A549 (cell line): ENCODE data around the gene COLEC12. TPM values are rescaled to one million over a fixed set of nuclear protein-coding genes. Genes with fewer than 3 reads are reported as not detected.

Source experiments
- ATAC-seq, 2 experiments: fragments of 200-7000 bp in 1 of 2; fragments of >200 bp in 1 of 2; cut with Nextera tagmentation in 1 of 2; cut with Tn5 transposase in 1 of 2; 3 replicates each; pipeline versions ENCODE4 v1.8.0 to v1.9.1; 2018 to 2020; ENCODE audit warnings: mild to moderate bottlenecking in 1 of 2, moderate library complexity in 1 of 2
- CTCF ChIA-PET: fragments of 300-600 bp; sonication (Branson Sonifier 250); formaldehyde crosslinking; extraction: SDS; loops from one replicate; lab custom pipeline; 2021; ENCODE audit warnings: antibody characterized with exemption, inconsistent platforms; lab: Yijun Ruan, JAX
- POLR2A ChIA-PET: fragments of 350-600 bp; formaldehyde crosslinking; extraction: SDS; loops from one replicate; lab custom pipeline; 2021; ENCODE audit warnings: antibody characterized with exemption, inconsistent platforms; lab: Yijun Ruan, JAX
- DNase-seq, 2 experiments: peaks; one replicate each; pipeline versions ENCODE4 v3.0.0 to v3.0.0-alpha.2; 2011 to 2016; ENCODE audit warnings: low read depth in 1 of 2, low spot score in 1 of 2
- FAIRE-seq: peaks from 2 replicates; lab custom pipeline; 2011; peaks lifted over from hg19 to GRCh38; lab: Jason Lieb, UNC
- H3K27ac ChIP-seq, 2 experiments: fragments of >200 bp; sonication (Bioruptor Twin); formaldehyde crosslinking; 3 replicates each; pipeline ENCODE4 v1.5.1; 2016 to 2017
- H3K4me1 ChIP-seq: fragments of >200 bp; sonication (Bioruptor Twin); formaldehyde crosslinking; 3 replicates; pipeline ENCODE4 v1.6.1; 2016
- H3K4me2 ChIP-seq: fragments of >200 bp; sonication (Bioruptor Twin); formaldehyde crosslinking; 3 replicates; pipeline ENCODE4 v1.6.1; 2016
- H3K4me3 ChIP-seq: fragments of >200 bp; sonication (Bioruptor Twin); formaldehyde crosslinking; 3 replicates; pipeline ENCODE4 v1.5.1; 2016
- H3K9me3 ChIP-seq: fragments of >200 bp; sonication (Bioruptor Twin); formaldehyde crosslinking; 3 replicates; pipeline ENCODE4 v1.6.1; 2016
- BHLHE40 ChIP-seq: IDR thresholded peaks from 2 replicates; pipeline ENCODE4 v1.6.1; 2012; ENCODE audit warnings: low read depth, low read length, inconsistent platforms
- CBX2 ChIP-seq: fragments of 200-600 bp; sonication (generic); IDR thresholded peaks from 2 replicates; pipeline ENCODE4 v1.6.1; 2016; ENCODE audit warnings: low read depth, mild to moderate bottlenecking, borderline replicate concordance
- CHD2 ChIP-seq: fragments of 150-350 bp; IDR thresholded peaks from 2 replicates; pipeline ENCODE4 v1.6.1; 2014; ENCODE audit warnings: low read length; ENCODE audit not compliant: partially characterized antibody
- EHF ChIP-seq: fragments of 250-450 bp; sonication (Bioruptor Pico); IDR thresholded peaks from 2 replicates; pipeline ENCODE4 v1.5.0; 2020; ENCODE audit warnings: mild to moderate bottlenecking
- ELK1 ChIP-seq: fragments of 150-350 bp; IDR thresholded peaks from 2 replicates; pipeline ENCODE4 v1.6.1; 2014; ENCODE audit warnings: low read depth, mild to moderate bottlenecking, low read length
- FOSB ChIP-seq: fragments of 250-450 bp; sonication (Bioruptor Pico); IDR thresholded peaks from 2 replicates; pipeline ENCODE4 v1.5.0; 2020; ENCODE audit warnings: mild to moderate bottlenecking, moderate library complexity
- FOSL2 ChIP-seq, 2 experiments: fragments of 450-650 bp in 1 of 2; fragments of >200 bp in 1 of 2; sonication (Bioruptor Twin) in 1 of 2; formaldehyde crosslinking; IDR thresholded peaks; 2 replicates each; pipeline versions ENCODE4 v1.5.0 to v1.6.1; 2016 to 2020; ENCODE audit warnings: mild to moderate bottlenecking in 1 of 2, moderate library complexity in 1 of 2
- HDAC2 ChIP-seq: fragments of 200-600 bp; sonication (generic); IDR thresholded peaks from 2 replicates; pipeline ENCODE4 v1.6.1; 2016
- HEYL ChIP-seq: fragments of 250-450 bp; sonication (Bioruptor Pico); IDR thresholded peaks from 2 replicates; pipeline ENCODE4 v1.8.0; 2021; ENCODE audit warnings: mild to moderate bottlenecking, moderate library complexity
- HOXA7 ChIP-seq: fragments of 250-450 bp; sonication (Bioruptor Pico); IDR thresholded peaks from 2 replicates; pipeline ENCODE4 v1.5.0; 2020; ENCODE audit warnings: mild to moderate bottlenecking, moderate library complexity
- HOXB5 ChIP-seq: fragments of 250-450 bp; sonication (Bioruptor Pico); IDR thresholded peaks from 2 replicates; pipeline ENCODE4 v1.5.0; 2020; ENCODE audit warnings: mild to moderate bottlenecking, moderate library complexity
- PHF8 ChIP-seq: fragments of 200-600 bp; sonication (generic); IDR thresholded peaks from 2 replicates; pipeline ENCODE4 v1.6.1; 2016; ENCODE audit warnings: low read depth, mild to moderate bottlenecking, antibody characterized with exemption, moderate library complexity, borderline replicate concordance
- POLR2AphosphoS2 ChIP-seq: conservative IDR thresholded peaks from 2 replicates; pipeline ENCODE4 v1.6.1; 2012; ENCODE audit warnings: low read length, improper control_type of control experiment, inconsistent platforms
- RAD21 ChIP-seq, 2 experiments: fragments of >200 bp in 1 of 2; sonication (Bioruptor Twin) in 1 of 2; formaldehyde crosslinking in 1 of 2; IDR thresholded peaks in 1 of 2; conservative IDR thresholded peaks in 1 of 2; 2 replicates in 1 of 2; 3 replicates in 1 of 2; pipeline ENCODE4 v1.6.1; 2012 to 2018; ENCODE audit warnings: inconsistent platforms in 1 of 2
- RARB ChIP-seq: fragments of 250-450 bp; sonication (Bioruptor Pico); IDR thresholded peaks from 2 replicates; pipeline ENCODE4 v1.8.0; 2021; ENCODE audit warnings: mild to moderate bottlenecking, moderate library complexity
- RNF2 ChIP-seq: fragments of 200-600 bp; sonication (generic); IDR thresholded peaks from 2 replicates; pipeline ENCODE4 v1.6.1; 2016; ENCODE audit warnings: low read depth, mild to moderate bottlenecking, antibody characterized with exemption, moderate library complexity, borderline replicate concordance
- SMC3 ChIP-seq: fragments of >200 bp; sonication (Bioruptor Twin); formaldehyde crosslinking; IDR thresholded peaks from 3 replicates; pipeline ENCODE4 v1.6.1; 2018; ENCODE audit warnings: inconsistent platforms
- ZNF302 ChIP-seq: fragments of 250-450 bp; sonication (Bioruptor Pico); IDR thresholded peaks from 2 replicates; pipeline ENCODE4 v1.9.0; 2021; ENCODE audit warnings: inconsistent platforms, mild to moderate bottlenecking, moderate library complexity
- WGBS: methylation state at CpG from one replicate; pipeline ENCODE4 v1.1.6; 2017; ENCODE audit errors: missing lambda C conversion rate; 5-methylcytosine and 5-hydroxymethylcytosine counted together
- polyA plus RNA-seq, 4 experiments: library from polyadenylated mRNA; depleted of rRNA in 3 of 4; stranded (reverse); fragments of >200 nt; fragmentation: RNase III in 1 of 4; extraction: RNeasy Plus Mini Kit Qiagen cat#74134 plus additional on column Dnase treatment in 1 of 4; gene quantifications; 2 replicates in 3 of 4; 3 replicates in 1 of 4; pipeline ENCODE4 v1.2.3, GENCODE V29; 2011 to 2017

COLEC12 gene
- polyA plus RNA-seq, 2 of the 4 experiments (the other 2 are of a cell fraction), result 0.01 TPM; not detected in 1

GRCh38 chr18:497688-498087 lies 2.8 kb downstream of the COLEC12 start:
- Histone ChIP-seq H3K4me2 (no peak overlapping the region), H3K9me3 (no peaks in the 10 kb centered on the region), H3K4me1 (peaks cover 8% of the 10 kb centered on the region; the same call in 1 of the 3 replicates), H3K4me3 (no peak overlapping the region), H3K27ac (no peak overlapping the region)
- FAIRE-seq (no peak), ATAC-seq (no peak), DNase-seq (no peak)
- TF ChIP-seq RAD21 (conservative IDR thresholded peaks at IDR 0.05 in 1 of 2, IDR thresholded peaks at IDR 0.05 in 1 of 2), result no peak
- no peak for TF ChIP-seq HDAC2
- no peak for TF ChIP-seq FOSB (CRISPR knock-in tag)
- TF ChIP-seq RARB (CRISPR knock-in tag), result no peak
- no peak for TF ChIP-seq ELK1
- POLR2A ChIA-PET, result no interaction called here
- WGBS, result 61% methylated on average over 6 of the region's 6 CpGs
- CTCF ChIA-PET, result interaction anchor here (0.6 kb wide), 1 partner anchor 133 kb away, joined by 5 read pairs; no protein-coding TSS in a partner anchor

GRCh38 chr18:495452-495851 lies 5.0 kb downstream of the COLEC12 start:
- TF ChIP-seq SMC3 (no peak), PHF8 (no peak), HEYL (no peak), RNF2 (no peak), EHF (CRISPR knock-in tag) (no peak), POLR2AphosphoS2 (no peak), ZNF302 (CRISPR knock-in tag) (no peak), HOXA7 (no peak), CHD2 (no peak), BHLHE40 (no peak), HOXB5 (CRISPR knock-in tag) (no peak), HDAC2 (no peak), CBX2 (no peak)
- ATAC-seq, result no peak
- FAIRE-seq, result no peak
- POLR2A ChIA-PET, result no interaction called here
- no peak for DNase-seq
- CTCF ChIA-PET, result interaction anchor here (1.3 kb wide), 1 partner anchor 103 kb away, joined by 3 read pairs; no protein-coding TSS in a partner anchor
- Histone ChIP-seq H3K4me2 (no peak overlapping the region), H3K27ac (no peak overlapping the region), H3K4me1 (peaks cover 8% of the 10 kb centered on the region; the same call in 1 of the 3 replicates), H3K4me3 (no peak overlapping the region), H3K9me3 (no peaks in the 10 kb centered on the region)
- 50% methylated on average over 7 of the region's 7 CpGs for WGBS

- TF ChIP-seq FOSL2 (IDR thresholded peaks at IDR 0.05) (no peak), FOSL2 (CRISPR knock-in tag; IDR thresholded peaks at IDR 0.05) (no peak)
- TF ChIP-seq, all 56 proteins: peak for 0
- CTCF ChIA-PET, result no interaction called here
- 9% methylated on average over 1 of the region's 1 CpG for WGBS
- no peak for DNase-seq
- POLR2A ChIA-PET, result no interaction called here
- Histone ChIP-seq H3K9me3 (no peaks in the 10 kb centered on the region), H3K4me2 (no peak overlapping the region), H3K27ac (no peak overlapping the region), H3K4me3 (no peak overlapping the region), H3K4me1 (peaks cover 8% of the 10 kb centered on the region; the same call in 1 of the 3 replicates)
- no peak for ATAC-seq
- no peak for FAIRE-seq
Measured at GRCh38 chr18:495017-495416, 5.5 kb downstream of the COLEC12 start.
